GM19035 (cell line): ENCODE data around the gene AP1M2.
"Not testable (repeated sequence)": the region's sequence is repeated elsewhere in the genome, so short reads cannot be mapped to it uniquely, and the experiment has no call there.

Source experiments
- ATAC-seq: cut with Tn5 transposase; IDR thresholded peaks from one replicate; pipeline ENCODE4 v1.9.1; 2021; ENCODE audit not compliant: unreplicated experiment

Gene AP1M2

DNA sequence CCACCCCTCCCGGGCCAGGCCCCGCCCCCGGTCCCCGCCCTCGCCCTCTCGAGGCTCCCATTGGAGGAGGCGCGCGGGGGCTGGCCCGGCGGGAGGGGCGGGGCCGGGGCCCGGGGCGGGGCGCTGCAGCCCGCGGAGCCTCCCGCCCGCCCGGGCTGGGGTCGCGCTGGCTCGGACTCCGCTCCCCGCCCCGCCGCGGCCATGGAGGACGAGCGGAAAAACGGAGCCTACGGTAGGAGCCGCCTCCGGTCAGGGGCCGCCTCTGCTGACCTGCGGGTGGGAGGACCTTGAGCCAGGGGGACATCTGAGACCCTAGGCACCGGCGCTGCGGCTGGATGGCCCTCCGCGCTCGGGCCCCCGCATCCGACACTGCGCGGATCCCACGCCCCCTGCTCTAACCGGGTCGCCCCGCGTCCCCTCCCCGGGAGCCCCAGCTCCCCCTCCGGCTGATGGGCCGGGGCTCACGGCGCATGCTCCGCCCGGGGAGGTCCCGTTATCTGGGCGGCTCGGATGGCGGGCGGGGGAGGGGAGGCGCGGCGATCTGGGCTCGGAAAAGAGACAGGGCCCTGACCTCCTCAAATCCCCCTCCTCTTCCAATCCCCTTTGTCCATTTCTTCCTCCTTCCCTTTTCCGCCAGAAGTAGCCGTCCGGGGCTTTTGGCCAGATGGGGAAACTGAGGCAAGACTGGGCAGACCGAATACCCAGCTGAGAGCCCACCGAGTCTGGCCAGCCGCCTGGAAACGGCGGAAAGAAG is 15.4 kb upstream of the AP1M2 start:
- ATAC-seq = peak; percentile 56

DNA sequence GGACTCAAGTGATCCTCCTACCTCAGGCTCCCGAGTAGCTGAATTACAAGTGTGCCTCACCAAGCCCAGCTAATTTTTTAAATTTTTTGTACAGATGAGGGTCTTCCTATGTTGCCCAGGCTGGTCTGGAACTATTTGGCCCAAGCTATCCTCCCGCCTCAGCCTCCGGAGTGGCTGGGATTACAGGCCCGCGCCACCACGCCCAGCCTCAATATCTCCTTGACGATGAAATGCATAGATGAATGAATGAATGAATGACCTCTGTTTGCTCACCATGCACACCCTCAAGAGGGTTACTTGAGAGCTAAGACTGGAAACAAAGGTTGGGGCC is 14.9 kb upstream of the AP1M2 start:
- ATAC-seq = no peak

DNA sequence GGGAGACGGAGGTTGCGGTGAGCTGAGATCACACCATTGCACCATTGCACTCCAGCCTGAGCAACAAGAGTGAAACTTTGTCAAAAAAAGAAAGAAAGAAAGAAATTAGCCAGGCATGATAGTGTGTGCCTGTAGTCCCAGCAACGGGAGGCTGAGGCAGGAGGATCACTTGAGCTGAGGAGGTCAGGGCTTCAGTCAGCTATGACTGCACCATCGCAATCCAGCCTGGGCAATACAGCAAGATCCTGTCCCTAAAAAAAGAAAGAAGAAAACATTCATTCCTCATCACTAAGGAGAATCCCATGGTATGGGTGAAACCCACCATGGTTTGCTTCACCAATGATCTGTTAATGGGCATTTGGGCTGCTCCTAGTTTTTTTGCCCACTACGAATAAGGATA is 13.0 kb upstream of the AP1M2 start:
- no peak for ATAC-seq

DNA sequence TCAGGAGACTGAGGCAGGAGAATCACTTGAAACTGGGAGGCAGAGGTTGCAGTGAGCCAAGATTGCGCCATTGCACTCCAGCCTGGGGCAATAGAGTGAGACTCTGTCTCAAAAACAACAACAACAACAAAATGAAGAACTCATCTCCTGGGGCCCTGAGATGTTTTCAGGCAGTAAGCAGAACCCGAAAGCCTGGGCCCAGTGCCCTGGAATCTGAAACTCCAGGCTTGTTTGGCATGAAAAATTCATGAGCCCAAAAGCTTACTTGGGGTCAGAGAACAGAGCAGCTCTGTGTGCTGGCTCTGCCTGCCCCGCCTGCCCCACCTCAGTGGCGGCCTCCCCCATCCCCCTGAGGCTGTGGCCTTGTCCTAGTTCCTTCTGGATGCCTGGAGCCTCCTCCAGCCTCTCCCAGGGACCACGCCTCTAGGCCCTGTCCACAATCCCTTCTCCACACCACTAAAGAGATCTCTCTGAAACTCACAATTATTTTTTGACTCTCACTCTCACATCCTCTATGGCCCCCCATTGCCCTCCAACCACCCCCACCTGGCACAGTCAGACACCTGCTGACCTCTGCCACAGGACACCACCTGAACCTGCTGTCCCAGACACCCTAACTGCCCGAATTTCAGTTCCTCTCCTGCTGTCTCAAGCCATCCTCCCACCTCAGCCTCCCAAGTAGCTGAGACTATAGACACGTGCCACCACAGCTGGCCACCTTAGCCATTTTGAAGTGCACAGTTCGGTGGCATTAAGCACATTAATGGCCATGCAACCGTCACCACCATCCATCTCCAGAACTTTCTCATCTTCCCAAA is 6.9 kb upstream of the AP1M2 start:
- ATAC-seq = no peak

DNA sequence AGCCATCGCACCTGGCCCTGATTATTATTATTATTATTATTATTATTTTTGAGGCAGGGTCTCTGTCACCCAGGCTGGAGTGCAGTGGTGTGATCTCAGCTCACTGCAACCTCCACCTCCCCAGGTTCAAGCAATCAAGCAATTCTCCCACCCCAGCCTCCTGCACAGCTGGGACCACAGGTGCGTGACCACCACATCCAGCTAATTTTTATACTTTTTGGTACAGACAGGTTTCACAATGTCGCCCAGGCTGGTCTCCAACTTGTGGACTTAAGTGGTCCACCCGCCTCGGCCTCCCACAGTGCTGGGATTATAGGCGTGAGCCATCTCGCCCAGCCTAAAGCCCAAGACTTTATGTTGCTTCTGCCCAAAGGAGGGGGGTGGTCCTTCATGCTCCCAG is 6.0 kb upstream of the AP1M2 start:
- ATAC-seq = no peak

DNA sequence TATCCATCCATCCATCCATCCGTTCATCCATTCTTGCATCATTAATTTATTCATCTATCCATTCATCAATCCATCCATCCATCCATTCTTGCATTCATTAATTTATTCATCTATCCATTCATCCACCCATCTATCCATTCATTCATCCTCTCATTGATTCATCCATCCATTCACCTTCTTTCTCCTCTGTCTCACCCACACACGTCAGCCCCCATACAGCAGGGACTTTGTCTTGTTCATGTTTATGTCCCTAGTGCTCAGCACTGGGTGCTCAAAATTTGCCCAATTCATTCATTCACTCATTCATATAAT is 683 bp upstream of the AP1M2 start:
- ATAC-seq = no peak

DNA sequence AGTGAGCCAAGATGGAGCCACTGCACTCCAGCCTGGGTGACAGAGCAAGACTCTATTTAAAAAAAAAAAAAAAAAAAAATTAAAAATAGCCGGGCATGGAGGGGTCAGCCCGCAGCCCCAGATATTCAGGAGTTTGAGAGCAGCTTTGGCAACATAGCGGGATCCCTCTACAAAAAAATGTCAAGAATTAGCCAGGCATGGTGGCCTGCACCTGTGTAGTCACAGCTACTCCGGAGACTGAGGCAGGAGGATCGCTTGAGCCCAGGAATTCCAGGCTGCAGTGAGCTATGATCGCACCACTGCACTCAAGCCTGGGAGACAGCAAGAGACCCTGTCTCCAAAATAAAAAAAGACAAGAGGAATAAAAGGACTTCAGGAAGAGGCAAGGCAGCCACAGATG is 716 bp downstream of the AP1M2 start:
- ATAC-seq = no peak

DNA sequence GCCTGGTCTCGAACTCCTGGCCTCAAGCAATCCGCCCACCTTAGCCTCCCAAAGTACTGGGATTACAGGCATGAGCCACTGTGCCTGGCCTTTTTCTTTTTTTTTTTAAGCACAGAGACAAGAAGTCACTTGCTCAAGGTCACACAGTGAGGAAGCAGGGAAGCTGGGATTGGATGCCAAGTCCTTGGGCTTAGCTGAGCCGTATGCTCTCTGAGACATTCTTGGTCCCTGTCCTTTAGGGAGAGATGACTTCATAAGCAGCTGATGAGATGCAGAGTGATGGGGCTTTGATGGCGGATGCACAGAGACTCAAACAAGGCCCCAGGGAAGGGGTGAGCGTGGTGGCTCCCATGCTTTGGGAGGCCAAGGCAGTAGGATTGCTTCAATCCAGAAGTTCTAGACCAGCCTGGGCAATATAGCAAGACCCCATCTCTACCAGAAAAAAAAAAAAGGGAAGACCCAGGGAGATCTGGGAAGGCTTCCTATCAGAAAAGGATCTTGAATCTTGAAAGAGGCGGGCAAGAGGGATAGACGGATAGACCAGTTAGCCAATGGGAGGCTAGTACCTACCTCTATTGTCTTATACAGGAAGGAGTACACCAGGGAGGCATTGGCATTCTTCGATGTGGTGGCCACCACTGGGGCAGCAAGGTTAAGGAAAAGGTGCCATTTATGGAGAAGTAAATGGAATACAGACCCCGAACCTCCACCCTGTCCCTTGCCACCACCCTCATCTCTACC is 3.9 kb downstream of the AP1M2 start:
- no peak for ATAC-seq

DNA sequence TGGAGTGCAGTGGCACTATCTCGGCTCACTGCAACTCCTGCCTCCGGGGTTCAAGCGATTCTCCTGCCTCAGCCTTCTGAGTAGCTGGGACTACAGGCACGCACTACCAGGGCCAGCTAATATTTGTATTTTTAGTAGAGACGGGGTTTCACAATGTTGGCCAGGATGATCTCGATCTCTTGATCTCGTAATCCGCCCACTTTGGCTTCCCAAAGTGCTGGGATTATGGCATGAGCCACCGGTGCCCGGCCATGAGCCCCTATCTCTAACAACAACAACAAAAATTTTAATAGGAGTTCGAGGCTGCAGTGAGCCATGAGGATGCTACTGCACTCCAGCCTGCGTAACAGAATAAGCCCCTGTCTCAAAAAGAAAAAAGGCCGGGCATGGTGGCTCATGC is 5.0 kb downstream of the AP1M2 start:
- ATAC-seq = no peak

DNA sequence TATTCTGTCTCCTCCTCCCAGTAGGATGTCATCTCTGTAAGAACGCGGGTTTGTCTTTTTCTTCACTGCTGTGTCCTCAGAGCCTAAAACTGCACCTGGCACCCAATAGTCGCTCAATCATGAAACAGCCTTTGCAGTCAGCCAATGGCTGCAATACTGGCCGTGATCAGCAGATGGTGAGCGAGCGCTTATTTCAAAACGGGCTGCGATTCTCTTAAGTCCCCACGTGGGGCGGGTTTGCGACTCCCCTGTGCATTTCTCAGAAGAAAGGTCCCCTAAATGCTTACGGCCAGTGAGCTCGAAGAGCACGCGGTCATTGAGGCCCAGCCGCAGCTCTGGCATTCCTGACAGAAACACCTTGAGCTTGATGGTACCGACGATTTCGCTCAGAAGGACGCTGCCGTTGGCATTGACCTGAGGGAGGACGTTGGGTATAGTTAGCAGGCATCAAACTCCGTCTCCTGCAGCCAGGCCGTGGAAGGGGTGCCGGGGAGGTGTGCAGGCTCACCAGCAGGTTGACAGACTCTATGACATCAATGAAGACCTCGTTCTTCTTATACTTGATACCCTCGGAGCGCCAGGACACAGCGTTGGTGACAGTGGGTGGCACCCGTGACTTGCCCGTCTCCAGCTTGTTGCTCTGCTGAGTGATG is 6.0 kb downstream of the AP1M2 start:
- ATAC-seq = no peak

DNA sequence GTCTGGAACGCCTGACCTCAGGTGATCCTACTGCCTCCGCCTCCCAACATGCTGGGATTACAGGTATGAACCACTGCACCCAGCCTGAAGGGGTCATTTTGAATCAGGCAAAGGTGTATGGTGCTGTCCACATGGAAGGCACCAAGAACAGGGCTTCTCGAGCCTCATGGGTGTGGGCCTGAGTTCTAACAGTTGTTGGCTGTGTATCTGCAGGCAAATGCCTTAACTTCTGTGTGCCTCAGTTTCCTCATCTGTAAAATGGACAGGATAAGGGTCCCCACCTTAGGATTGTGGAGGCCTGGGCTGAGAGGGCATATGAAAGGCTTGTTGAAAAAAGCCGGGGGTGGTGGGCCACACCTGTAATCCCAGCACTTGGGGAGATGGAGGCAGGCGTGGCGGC is 9.2 kb downstream of the AP1M2 start:
- no peak for ATAC-seq

DNA sequence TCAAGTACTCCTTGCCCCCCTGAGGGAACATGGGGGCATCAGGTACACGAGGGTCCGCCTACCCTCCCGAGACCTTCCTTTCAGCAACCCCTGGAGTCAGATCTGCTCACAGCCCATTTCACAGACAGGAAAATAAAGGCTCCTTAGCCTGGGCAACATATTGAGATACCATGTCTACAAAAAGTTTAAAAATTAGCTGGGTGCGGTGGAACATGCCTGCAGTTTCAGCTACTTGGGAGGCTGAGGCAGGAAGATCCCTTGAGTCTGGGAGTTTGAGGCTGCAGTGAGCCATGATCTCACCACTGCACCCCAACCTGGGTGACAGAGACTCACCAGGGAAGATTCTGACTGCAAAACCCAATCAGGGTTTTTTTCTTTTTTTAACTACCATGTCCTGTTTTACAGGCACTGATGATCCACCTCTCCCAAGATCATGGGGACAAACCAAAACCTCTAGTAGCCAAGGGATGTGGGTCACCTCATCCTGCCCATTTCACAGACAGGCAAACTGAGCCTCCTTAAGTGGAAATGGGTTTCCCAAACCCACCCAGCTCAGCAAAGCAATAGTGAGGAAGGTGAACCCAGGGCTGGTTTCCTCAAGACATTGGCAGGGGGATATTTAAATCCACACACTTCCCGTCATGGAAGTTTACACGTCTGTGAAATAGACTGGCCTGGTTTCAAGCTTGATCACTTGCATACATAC is 11.9 kb downstream of the AP1M2 start:
- ATAC-seq = no peak

DNA sequence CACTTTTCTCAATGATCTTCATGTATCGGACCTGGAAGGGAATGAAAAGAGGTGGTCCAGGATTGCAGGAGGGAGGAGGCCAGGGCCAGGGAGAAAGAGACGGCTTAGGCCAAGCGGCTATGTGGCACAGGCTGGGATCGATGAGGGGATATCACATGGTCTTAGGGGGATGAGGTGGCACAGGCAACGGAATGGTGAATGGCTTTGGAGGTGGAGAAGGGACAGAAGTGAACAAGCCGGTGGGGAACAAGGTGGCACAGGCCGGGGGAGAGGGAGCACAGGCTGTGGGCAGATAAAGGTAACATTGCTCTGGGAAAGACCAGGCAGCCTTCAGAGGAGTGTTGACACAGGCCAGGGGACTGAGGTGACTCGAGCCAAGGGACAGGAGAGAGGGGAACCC is 12.7 kb downstream of the AP1M2 start:
- ATAC-seq = no peak

DNA sequence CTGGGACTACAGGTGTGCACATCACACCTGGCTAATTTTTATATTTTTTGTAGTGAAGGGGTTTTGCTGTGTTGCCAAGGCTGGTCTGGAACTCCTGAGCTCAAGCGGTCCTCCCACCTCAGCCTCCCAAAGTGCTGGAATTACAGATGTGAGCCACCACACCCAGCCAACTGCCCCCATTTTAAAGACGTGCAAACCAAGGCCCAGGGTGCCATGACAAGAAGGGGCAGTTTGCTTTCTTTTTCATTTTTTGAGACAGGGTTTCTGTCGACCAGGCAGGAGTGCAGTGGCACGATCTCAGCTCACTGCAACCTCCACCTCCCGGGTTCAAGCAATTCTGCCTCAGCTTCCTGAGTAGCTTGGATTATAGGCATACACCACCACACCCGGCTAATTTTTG is 13.3 kb downstream of the AP1M2 start:
- not testable (repeated sequence) for ATAC-seq

DNA sequence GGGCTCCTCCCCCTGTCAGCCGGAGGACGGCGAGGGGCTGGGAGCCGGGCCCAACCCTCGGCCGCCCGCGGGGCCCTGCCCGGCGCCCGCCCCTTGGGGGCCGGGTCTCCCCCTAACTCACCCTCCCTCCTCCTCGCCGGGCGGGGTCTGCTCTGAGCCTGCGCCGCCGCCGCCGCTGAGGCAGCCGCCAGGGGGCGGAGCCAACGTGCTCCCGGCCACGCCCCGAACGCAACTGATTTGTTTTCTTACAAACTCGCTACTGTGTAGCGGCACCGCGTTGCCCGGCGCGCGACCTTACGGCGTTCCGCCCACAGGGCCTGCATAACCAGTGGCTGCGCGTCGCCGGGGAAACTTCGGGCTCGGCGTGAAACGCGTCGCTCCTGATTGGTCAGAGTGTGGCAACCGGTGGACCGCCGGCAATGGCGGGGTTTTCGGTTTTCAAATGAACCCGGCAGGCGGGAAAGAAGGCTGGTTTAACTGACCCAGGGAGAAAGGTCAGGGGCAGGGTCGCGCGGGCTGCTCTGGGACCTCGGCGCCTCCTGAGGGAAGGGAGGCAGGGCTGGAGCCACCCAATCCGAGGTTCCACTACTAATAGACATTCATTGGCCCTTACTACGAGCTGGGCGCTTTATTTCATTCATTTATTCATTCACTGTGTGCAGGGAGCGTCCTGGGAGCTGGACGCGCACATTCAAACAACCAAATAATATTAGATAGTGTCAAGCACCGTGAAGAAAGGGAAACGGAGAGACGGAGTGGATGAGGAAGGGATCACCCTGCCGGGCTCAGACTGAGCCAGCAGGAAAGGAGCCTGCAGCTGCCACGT is 18.1 kb downstream of the AP1M2 start, which contains the start of gene CDKN2D:
TSS of gene CDKN2D (minus strand) at position 154 of the 826 bp plus-strand sequence. CDS start 326 bp downstream, outside the sequence.
- ATAC-seq = peak; percentile 67

DNA sequence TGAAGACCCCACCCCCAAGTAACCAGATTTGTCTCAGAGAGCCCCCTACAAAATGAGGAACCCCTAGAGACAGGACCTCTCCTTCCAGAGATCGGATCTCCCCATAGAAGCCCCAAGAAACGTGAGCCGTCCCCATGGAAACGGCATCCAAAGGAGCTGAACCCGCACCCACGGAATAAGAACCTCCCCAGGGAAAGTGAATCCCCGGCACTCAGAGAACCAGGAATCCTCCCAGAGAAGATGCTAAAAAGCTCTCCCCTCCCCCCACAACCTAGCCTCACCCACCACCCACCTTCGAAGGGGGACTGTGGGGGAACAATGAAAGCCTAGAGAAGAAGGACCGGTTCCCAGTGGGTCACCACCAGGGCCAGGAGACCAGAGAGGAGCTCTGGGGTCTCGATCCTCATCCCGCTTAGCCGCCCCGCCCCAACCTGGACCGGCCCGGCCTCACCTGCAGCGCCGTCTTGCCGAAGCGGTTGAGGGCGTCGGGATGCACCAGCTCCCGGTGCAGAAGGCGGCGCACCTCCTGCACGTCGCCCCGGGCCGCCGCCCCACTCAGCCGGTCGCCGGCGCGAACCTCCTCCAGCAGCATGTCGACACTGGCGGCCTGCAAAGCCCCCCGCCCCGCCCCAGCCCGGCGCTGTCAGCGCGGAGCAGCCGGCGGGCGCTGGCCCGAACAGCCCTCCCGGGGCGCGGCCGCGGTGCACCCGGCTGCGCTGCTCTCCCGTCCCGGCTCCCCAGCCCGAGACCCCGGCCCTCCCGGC is 18.9 kb downstream of the AP1M2 start:
- ATAC-seq = peak; percentile 1

DNA sequence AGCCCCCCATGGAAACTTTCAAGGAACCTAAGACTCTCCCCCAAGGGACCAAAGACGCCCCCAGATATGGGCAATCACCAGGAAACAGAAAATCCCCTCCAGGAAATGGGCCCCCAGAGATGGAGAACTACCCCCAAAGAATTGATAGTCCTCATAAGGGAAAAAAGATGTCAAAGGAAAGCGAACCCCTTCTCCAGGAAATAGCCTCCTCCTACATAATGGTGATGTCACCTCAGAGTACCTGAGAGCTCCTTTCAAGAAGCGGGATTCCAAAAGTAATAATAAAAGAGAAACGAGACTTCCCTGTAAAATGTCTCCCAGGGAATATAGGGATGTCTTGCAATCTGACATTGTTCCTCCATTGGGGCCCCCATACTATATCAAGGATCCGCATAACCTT is 19.5 kb downstream of the AP1M2 start:
- ATAC-seq = no peak

DNA sequence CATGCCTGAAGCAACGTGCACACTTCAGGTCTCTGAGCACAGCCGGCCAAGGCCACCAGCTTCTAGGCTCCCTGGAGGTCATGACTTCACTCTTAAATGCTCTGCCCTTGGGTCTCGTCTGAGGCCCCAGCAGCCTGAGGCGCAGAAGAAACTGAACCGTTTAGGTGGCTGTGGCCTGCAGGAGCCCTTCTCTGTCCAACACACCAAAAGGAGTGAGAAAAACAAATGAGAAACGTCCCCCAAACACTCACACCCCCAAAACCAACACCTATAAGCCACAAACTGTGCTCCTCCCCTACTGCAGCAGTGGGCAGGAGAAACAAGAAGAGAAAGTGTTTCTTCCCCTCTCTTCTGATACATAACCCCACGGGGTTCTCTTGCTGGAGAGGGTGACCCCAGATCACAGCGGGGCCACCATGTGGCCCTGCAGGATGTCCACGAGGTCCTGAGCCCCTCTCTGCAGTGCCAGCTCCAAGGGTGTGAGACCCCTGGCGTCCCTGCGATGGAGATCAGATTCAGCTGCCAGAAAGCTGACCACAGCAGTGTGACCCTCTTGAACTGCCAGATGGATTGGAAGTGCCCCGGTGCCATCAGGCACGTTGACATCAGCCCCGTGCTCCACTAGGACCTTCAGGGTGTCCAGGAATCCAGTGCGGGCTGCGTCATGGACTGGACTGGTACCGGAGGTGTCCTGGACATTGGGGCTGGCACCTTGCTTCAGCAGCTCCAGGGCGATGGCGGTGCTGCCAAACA is 20.3 kb downstream of the AP1M2 start:
- no peak for ATAC-seq

DNA sequence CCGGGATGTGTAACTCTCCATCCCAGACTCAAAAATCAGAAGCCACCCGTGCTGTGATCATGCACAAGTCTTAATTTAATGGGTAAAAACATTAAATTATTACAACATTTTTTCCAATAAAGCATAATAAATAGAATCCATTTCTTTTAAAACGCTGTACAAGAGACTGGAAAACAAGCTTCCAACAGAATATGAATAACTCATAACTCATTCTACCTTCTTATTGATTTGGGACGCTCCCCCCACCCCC is 20.8 kb downstream of the AP1M2 start:
- ATAC-seq = no peak
